NCI-H510A treated with DMSO at 0.1 percent for 48 hours (cell line): ENCODE data around the gene METTL8.
"Not testable (repeated sequence)": the region's sequence is repeated elsewhere in the genome, so short reads cannot be mapped to it uniquely, and the experiment has no call there.

Experiments
- DNase-seq: peaks from one replicate; lab custom pipeline; 2025; lab: John Stamatoyannopoulos, UW

Gene METTL8

DNA sequence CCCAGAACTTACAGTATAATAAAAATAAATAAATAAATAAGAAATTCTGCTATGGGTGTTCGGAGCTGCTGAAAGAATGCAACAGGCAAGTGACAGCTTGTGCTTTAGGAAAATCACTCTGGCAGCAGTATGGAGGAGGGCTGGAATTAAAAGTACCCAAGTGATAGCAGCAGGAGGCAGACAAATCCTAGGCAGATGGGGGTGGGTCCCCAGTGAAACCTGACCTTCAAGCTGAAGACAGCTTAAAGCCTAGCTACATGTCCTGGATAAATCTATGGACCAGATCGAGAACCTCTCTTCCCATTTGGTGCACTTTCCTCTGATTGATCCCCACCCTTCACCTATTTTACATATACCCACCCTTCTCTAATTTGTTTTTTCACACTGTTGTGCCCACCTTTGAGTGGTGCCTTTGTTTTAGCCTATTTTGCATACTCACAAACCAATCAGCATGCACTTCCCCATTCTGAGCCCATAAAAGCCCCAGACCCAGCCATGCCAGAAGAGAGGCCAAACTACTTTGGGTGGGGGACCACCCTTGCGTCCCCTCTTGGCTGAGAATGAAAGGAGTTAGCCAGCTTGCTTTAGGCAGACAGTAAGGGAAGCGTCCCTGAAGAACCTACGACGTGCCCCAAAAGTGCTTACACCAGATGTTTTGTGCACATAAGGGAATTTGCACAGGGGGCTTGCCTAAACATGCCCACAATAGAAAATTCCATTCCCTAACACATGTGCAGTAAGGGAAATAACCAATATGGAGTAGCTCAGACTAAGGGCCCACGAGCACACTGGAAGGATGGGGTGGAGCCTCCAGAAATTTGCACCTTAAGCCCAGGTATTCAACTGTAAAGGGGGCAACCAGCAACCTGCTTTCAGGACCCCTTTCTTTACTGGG, 3.0 kb downstream of the METTL8 start:
- DNase-seq, result no peak

- not testable (repeated sequence) for DNase-seq
Measured at GRCh38 chr2:171422710-171423495, 10.9 kb downstream of the METTL8 start.

GRCh38 chr2:171420728-171421563, 12.8 kb downstream of the METTL8 start:
- DNase-seq, result no peak

DNA sequence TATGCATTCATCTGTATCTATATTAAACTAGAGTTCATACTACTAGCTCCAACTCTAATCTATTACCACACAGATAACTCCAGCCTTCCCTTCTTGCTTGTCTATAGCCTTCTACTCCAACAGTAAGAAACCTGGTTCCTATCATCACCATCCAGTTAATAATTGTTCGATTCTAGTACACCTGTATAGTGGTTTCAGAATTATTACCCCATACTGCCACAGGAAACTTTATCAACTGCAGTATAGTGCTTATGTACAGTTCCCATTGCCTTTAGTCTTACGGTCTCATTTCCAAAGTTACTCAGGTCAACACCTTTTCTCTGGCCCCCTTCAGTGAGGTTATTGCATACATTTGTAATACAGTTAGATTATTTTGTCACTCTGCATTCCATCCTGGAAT, 14.5 kb downstream of the METTL8 start:
- DNase-seq, result no peak

GRCh38 chr2:171416009-171416926, 17.5 kb downstream of the METTL8 start:
- DNase-seq, result peak; percentile 99

- not testable (repeated sequence) for DNase-seq
Measured at GRCh38 chr2:171414645-171415044, 19.1 kb downstream of the METTL8 start.

DNA sequence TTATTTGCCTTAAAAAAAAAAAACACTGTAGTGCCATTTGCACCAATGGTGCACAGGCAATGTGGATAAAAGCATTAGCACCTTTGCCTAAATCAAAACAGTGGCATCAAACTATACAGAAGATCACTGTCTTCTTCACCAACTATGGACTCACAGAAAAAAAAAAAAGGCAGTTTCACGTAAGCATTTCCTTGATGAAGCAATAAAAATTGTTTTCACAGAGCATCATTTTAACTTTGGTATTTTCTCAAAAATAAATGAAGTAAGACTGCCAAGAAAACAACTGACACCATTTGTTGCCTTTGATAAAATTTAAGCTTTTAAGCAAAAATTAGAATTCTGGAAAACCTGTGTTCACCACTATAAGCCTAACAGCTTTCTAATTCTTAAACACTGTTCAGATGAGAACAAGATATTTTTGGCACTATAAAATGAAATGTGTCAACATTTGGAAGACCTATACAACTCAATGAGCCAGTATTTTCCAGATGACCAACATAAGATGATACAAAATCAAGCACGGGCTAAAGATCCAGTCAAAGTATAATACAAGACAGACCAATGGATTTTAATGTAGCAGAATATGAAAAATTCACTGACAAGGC, 21.1 kb downstream of the METTL8 start:
- no peak for DNase-seq

DNA sequence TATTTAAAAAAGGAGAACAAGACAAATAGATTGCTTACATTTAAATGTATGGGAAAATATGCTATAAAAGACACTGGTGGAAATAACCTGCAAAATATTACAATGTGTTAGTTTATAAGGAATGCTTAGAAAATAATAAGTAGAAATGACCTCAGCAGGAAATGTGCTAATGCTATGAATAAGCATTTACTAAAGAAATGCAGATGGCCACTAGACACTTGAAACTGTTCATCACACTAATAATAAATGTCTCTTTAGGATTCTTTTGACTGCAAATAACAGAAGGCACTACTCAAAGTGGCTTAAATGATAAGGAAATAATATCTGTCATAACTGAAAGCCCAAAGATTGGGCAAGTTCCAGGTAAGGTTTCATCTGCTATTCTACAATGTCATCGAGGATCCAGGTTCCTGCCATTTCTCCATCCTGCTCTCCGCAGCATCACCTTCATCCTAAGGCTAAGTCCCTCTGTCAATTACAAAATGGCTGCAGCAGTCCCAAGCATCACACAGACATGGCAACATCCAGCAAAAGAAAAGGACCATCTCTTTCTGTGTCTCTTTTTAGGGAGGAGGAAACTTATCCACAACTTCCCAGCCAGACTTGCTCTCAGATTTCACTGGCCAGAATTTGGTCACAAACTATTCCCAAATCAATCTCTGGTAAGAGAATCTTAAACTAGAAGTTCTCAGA, 21.9 kb downstream of the METTL8 start:
- no peak for DNase-seq

DNA sequence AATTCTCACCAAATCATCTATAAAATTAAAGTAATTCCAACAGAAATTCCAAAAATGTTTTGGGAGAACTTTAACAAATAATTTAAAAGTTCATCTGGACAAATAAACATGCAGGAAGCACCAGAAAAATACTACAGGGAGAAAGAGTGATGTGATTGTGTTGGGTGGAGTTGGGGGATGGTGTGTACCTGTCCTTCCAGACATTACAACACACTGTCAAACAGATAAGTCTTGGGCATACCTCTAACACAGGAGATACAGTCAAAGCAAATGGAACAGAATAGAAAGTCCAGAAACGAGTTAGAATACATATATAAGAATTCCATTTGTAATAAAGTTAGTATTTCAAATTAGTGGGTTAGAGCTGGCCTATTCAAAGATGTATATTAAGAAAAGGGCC, 22.6 kb downstream of the METTL8 start:
- no peak for DNase-seq

DNA sequence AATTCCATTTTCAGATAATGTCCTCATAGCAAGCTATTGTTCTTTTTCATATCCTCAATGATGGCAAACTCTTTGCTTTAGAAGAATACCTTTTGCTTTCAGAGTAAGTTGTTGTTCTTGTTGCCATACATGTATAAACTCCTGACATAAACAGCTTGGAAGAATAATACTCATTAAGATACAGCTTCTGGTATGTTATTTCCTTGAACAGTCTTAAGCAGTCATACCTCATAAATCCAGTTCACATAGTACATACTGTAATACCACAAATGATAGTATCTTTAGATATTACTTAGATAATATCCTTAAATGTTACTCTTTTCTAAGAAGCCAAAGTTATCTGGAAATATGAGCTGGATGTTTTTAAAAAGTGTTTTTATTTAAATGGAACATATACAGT, 23.2 kb downstream of the METTL8 start:
- no peak for DNase-seq

GRCh38 chr2:171410101-171410500, 23.7 kb downstream of the METTL8 start:
- no peak for DNase-seq

- DNase-seq, result no peak
Measured at GRCh38 chr2:171409436-171409971, 24.3 kb downstream of the METTL8 start.

DNA sequence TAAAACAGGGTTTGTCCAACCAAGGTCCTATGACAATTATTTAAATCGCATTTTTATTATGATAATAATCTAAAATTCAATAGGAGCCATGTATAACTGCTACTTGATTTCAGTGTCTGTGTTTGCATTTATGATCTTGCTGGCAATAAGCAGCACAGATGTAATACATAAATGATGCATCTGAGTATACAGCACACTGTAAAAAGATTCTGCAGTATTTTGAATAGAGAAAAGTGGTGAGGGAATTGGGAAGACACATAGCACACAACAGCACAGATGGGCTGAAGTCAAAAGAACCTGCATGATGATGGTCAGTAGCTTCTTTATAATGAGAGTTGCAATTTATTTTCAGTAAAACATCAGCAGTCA, 26.1 kb downstream of the METTL8 start:
- no peak for DNase-seq

DNA sequence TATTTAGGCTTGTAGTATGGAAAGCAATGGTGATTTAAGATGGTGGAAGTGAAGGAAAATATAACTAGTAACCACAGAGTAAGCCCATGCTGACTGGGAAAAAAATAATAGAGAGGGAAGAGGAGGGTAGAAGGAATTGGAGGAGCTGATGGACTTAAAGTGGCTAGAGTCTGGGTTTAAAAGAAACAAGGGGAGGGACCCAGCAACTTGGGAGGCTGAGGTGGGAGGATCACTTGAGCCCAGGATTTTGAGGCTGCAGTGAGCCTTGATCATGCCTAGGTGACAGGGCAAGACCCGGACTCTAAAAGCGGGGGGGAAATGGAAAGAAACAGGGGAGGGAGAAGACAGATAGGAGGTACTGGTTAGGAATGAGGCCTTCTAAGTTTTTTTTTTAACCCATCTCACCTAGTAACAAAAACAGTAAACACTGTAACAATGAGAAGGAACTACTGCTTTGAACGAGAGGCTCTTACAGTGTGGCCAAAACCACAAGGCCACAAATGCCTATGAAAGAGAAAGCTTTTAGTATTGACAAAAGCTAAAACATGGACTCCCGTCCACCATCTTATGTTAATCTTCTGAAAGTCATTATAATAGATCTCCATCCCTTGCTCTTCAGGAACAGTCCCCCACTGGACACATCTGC, 26.6 kb downstream of the METTL8 start:
- DNase-seq, result no peak

- DNase-seq, result no peak
Measured at GRCh38 chr2:171406044-171406443, 27.7 kb downstream of the METTL8 start.

- no peak for DNase-seq
Measured at GRCh38 chr2:171405546-171405945, 28.2 kb downstream of the METTL8 start.

GRCh38 chr2:171404719-171405118, 29.1 kb downstream of the METTL8 start:
- DNase-seq, result no peak

- DNase-seq, result no peak
Measured at GRCh38 chr2:171404261-171404660, 29.5 kb downstream of the METTL8 start.

GRCh38 chr2:171402906-171403580, 30.7 kb downstream of the METTL8 start:
- no peak for DNase-seq
